K562 (cell line): Measurements from ENCODE around the gene AHNAK. TPM values are rescaled to one million over a fixed set of nuclear protein-coding genes. Genes with fewer than 3 reads are reported as not detected.
"Not testable (repeated sequence)": the region's sequence is repeated elsewhere in the genome, so short reads cannot be mapped to it uniquely, and the experiment has no call there.

Source experiments
- ATAC-seq: fragments of 200-7000 bp; cut with Tn5 transposase; 3 replicates; pipeline ENCODE4 v1.9.1; 2020; ENCODE audit warnings: moderate library complexity
- BruUV-seq: library from RNA; stranded (reverse); fragments of 400-500 nt; replicated peaks from 2 replicates; lab custom pipeline; 2021; lab: Mats Ljungman, UMichigan
- CTCF ChIA-PET: fragments of 300-600 bp; formaldehyde crosslinking; extraction: SDS; loops from one replicate; lab custom pipeline; 2021; ENCODE audit warnings: low intra/inter-chr PET ratio; lab: Yijun Ruan, JAX
- POLR2A ChIA-PET: fragments of 300-600, 350-650 bp; sonication (Branson Sonifier 250); formaldehyde crosslinking; extraction: SDS; loops from one replicate; lab custom pipeline; 2021; ENCODE audit warnings: antibody characterized with exemption, inconsistent platforms; lab: Yijun Ruan, JAX
- DNase-seq, 4 experiments: peaks; one replicate each; pipeline versions ENCODE4 v3.0.0 to v3.0.0-alpha.2; 2011 to 2018; ENCODE audit warnings: low spot score in 3 of 4, mixed read lengths in 3 of 4; ENCODE audit errors: extremely low read depth in 1 of 4
- FAIRE-seq: peaks from 2 replicates; lab custom pipeline; 2011; peaks lifted over from hg19 to GRCh38; lab: Jason Lieb, UNC
- H2AFZ ChIP-seq: 2 replicates; pipeline ENCODE4 v1.6.0; 2011; ENCODE audit warnings: low read depth, low read length, control low read depth, inconsistent platforms
- H3K27ac ChIP-seq: fragments of 200-600 bp; 3 replicates; pipeline ENCODE4 v1.8.0; 2011; ENCODE audit warnings: low read depth, mild to moderate bottlenecking, control low read depth, inconsistent platforms, low read length, moderate library complexity, mixed read lengths; ENCODE audit errors: extremely low read depth
- H3K27me3 ChIP-seq, 2 experiments: fragments of 300-600 bp in 1 of 2; 2 replicates in 1 of 2; 3 replicates in 1 of 2; pipeline versions ENCODE4 v1.6.0 to v1.8.0; 2011; ENCODE audit warnings: inconsistent platforms in 2 of 2, low read length in 2 of 2, mild to moderate bottlenecking in 1 of 2, mixed read lengths in 1 of 2, moderate library complexity in 1 of 2; ENCODE audit not compliant: control insufficient read depth in 2 of 2, insufficient read depth in 2 of 2
- H3K36me3 ChIP-seq: fragments of 300-600 bp; 3 replicates; pipeline ENCODE4 v1.8.0; 2011; ENCODE audit warnings: mild to moderate bottlenecking, low read length, inconsistent platforms; ENCODE audit not compliant: control insufficient read depth, insufficient read depth
- H3K4me1 ChIP-seq, 2 experiments: fragments of 200-600 bp in 1 of 2; replicated peaks in 1 of 2; 2 replicates in 1 of 2; 3 replicates in 1 of 2; pipeline versions ENCODE4 v1.5.1 to v1.8.0; 2011; ENCODE audit warnings: inconsistent platforms in 2 of 2, low read length in 2 of 2, mild to moderate bottlenecking in 1 of 2, mixed read lengths in 1 of 2, moderate library complexity in 1 of 2; ENCODE audit not compliant: control insufficient read depth in 2 of 2, insufficient read depth in 2 of 2
- H3K4me2 ChIP-seq: 2 replicates; pipeline ENCODE4 v1.6.1; 2011; ENCODE audit warnings: low read length, control low read depth, inconsistent platforms, mixed read lengths; ENCODE audit not compliant: insufficient read depth
- H3K4me3 ChIP-seq: fragments of 200-600 bp; sonication (generic), shearing (Covaris generic); 2 replicates; pipeline ENCODE4 v1.5.1; 2016; ENCODE audit warnings: control low read depth, inconsistent platforms
- H3K79me2 ChIP-seq: fragments of 200-600 bp; 3 replicates; pipeline ENCODE4 v1.8.0; 2011; ENCODE audit warnings: low read length, inconsistent platforms; ENCODE audit not compliant: control insufficient read depth, insufficient read depth
- H3K9ac ChIP-seq, 2 experiments: 2 replicates each; pipeline versions ENCODE4 v1.6.0 to v1.6.1; 2011; ENCODE audit warnings: low read depth in 2 of 2, low read length in 2 of 2, control low read depth in 1 of 2, inconsistent platforms in 1 of 2, mild to moderate bottlenecking in 1 of 2, mixed read lengths in 1 of 2; ENCODE audit not compliant: insufficient read depth in 1 of 2
- H3K9me1 ChIP-seq: one replicate; pipeline ENCODE4 v1.6.0; 2011; ENCODE audit warnings: inconsistent platforms, mild to moderate bottlenecking, low read length, moderate library complexity; ENCODE audit not compliant: control insufficient read depth, insufficient read depth
- H3K9me3 ChIP-seq: replicated peaks from 2 replicates; pipeline ENCODE4 v1.5.1; 2011; ENCODE audit warnings: low read depth, low read length, inconsistent platforms; ENCODE audit not compliant: control insufficient read depth, insufficient read depth
- H4K20me1 ChIP-seq: replicated peaks from 2 replicates; pipeline ENCODE4 v1.6.1; 2011; ENCODE audit warnings: low read length, inconsistent platforms, mixed read lengths; ENCODE audit not compliant: control insufficient read depth, insufficient read depth
- ESRRA ChIP-seq: fragments of 450-650 bp; IDR thresholded peaks from 2 replicates; pipeline ENCODE4 v1.6.1; 2014; ENCODE audit warnings: low read depth, mild to moderate bottlenecking, moderate library complexity, borderline replicate concordance
- NCOA4 ChIP-seq: fragments of 450-650 bp; IDR thresholded peaks from 2 replicates; pipeline ENCODE4 v1.6.1; 2018; ENCODE audit warnings: mild to moderate bottlenecking; ENCODE audit not compliant: partially characterized antibody
- NFIC ChIP-seq: fragments of 450-650 bp; IDR thresholded peaks from 2 replicates; pipeline ENCODE4 v1.6.1; 2017; ENCODE audit warnings: mild to moderate bottlenecking, inconsistent platforms
- ZNF121 ChIP-seq: sonication (generic); formaldehyde crosslinking; conservative IDR thresholded peaks from 2 replicates; pipeline ENCODE4 v1.8.0; 2022; ENCODE audit warnings: missing genetic modification reagents
- WGBS: fragments of 100-300 bp; shearing (Covaris generic); methylation state at CpG from one replicate; pipeline ENCODE4 v1.1.6; 2016; ENCODE audit warnings: low coverage, mixed read lengths; ENCODE audit not compliant: insufficient coverage; ENCODE audit errors: missing lambda C conversion rate; 5-methylcytosine and 5-hydroxymethylcytosine counted together
- in situ Hi-C: fragments of 300-500 bp; cut with MboI; formaldehyde crosslinking; loops from 4 replicates; pipeline ENCODE4 v1.15.0; 2018; ENCODE audit warnings: inconsistent platforms, mixed read lengths
- intact Hi-C: fragments of 100-400 bp; cut with micrococcal nuclease; formaldehyde crosslinking; loops from 2 replicates; pipeline ENCODE4 v1.14.2; 2022
- microRNA-seq: library from miRNA; unstranded; fragments of <30 nt; microRNA quantifications from one replicate; pipeline ENCODE4, GENCODE V29; 2018; ENCODE audit warnings: borderline microRNAs expressed
- polyA plus RNA-seq, 8 experiments: library from polyadenylated mRNA; depleted of rRNA in 4 of 8; stranded (reverse) in 5 of 8; unstranded in 3 of 8; fragments of >200 nt; fragmentation: Nextera tagmentation in 2 of 8; fragmentation: Illumina TruSeq in 1 of 8; extraction: Ambion mirVana in 2 of 8; extraction: Trizol in 1 of 8; gene quantifications; 2 replicates each; pipeline versions ENCODE4 v1.2.1 to v1.2.3, GENCODE V29; 2011 to 2014; ENCODE audit warnings: inconsistent platforms in 1 of 8, missing spikeins in 1 of 8
- small RNA-seq: library from RNA; depleted of rRNA; stranded (forward); fragments of <200 nt; gene quantifications from one replicate; pipeline ENCODE3, GENCODE V24; 2014
- total RNA-seq, 7 experiments: library from RNA; depleted of rRNA in 6 of 7; stranded (reverse); fragments of >200 nt in 6 of 7; fragmentation: Illumina TruSeq in 2 of 7; extraction: Trizol in 2 of 7; gene quantifications; 2 replicates each; pipeline versions ENCODE4 v1.2.1 to v1.2.3, GENCODE V29; 2011 to 2021; ENCODE audit warnings: low replicate concordance in 1 of 7

Gene AHNAK
- total and polyA plus RNA-seq, 9 of the 15 experiments (the other 6 are each of a cell fraction or from before 2014, with no cell fraction given), result 1.5 to 89.7 (median 45.0) TPM

- H3K9me3 ChIP-seq, H3K9me1 ChIP-seq, intact Hi-C loops, DNase-seq, H3K79me2 ChIP-seq, H3K27me3 ChIP-seq, H3K9ac ChIP-seq, CTCF ChIA-PET, ATAC-seq, H2AFZ ChIP-seq, H3K36me3 ChIP-seq, H4K20me1 ChIP-seq, BruUV-seq, H3K4me2 ChIP-seq, FAIRE-seq, H3K27ac ChIP-seq, H3K4me3 ChIP-seq: not testable (repeated sequence)
- POLR2A ChIA-PET, result interaction anchor here (1.2 kb wide), 1 partner anchor 167 kb away, joined by 5 read pairs; no protein-coding TSS in a partner anchor
- 55% methylated on average over 3 of the region's 3 CpGs for WGBS
- peaks cover 4 to 11% of the 10 kb centered on the region in 2 experiments; a peak in 3 of 5 replicates for H3K4me1 ChIP-seq
- peak; percentile 59; the same call in 1 of the 2 replicates for TF ChIP-seq ESRRA
- in situ Hi-C loops, result loop anchor here (25.0 kb wide), 2 partner anchors 476 to 626 kb away; partner anchors contain the start of gene SLC22A8
Measured at GRCh38 chr11:62386083-62386482, 160.5 kb downstream of the AHNAK start.

GRCh38 chr11:62383822-62384221 lies 162.8 kb downstream of the AHNAK start:
- TF ChIP-seq NFIC (peak; percentile 61), NCOA4 (no peak), ZNF121 (CRISPR knock-in tag) (0 out of 2 replicates have a peak, but pooled peaks have one; percentile 4)
- no peaks in the 10 kb centered on the region for H3K9me1 ChIP-seq
- H4K20me1 ChIP-seq, result no peaks in the 10 kb centered on the region
- FAIRE-seq, result no peak
- no peak overlapping the region for H2AFZ ChIP-seq
- no peak overlapping the region for H3K9ac ChIP-seq
- no peak overlapping the region for H3K27ac ChIP-seq
- no peaks in the 10 kb centered on the region for H3K9me3 ChIP-seq
- ATAC-seq, result no peak
- in situ Hi-C loops, result loop anchor here (25.0 kb wide), 2 partner anchors 478 to 628 kb away; partner anchors contain the start of gene SLC22A8
- no peaks in the 10 kb centered on the region for H3K36me3 ChIP-seq
- no peaks in the 10 kb centered on the region for H3K27me3 ChIP-seq
- H3K4me3 ChIP-seq, result no peak overlapping the region
- peaks cover 4 to 7% of the 10 kb centered on the region in 2 experiments; a peak in 3 of 5 replicates for H3K4me1 ChIP-seq
- BruUV-seq, result no TSS peak
- no peaks in the 10 kb centered on the region for H3K79me2 ChIP-seq
- no peak overlapping the region for H3K4me2 ChIP-seq
- no peak for DNase-seq
- ChIA-PET POLR2A (interaction anchor here (0.6 to 1.4 kb wide), 3 partner anchors 11 to 218 kb away, joined by 3 read pairs; partner anchors contain the start of gene MTA2), CTCF (interaction anchor here (1.0 kb wide), 1 partner anchor 11 kb away, joined by 3 read pairs; no protein-coding TSS in a partner anchor)
- intact Hi-C loops, result loop anchor here (5.0 kb wide), 2 partner anchors 298 to 638 kb away; no protein-coding TSS in a partner anchor
- WGBS, result 84% methylated on average over 6 of the region's 6 CpGs

Small RNA genes within 50 kb of the gene (microRNA-seq; reads per million reads assigned to microRNA genes)
- not detected for gene MIR6747

Small RNA genes within 50 kb of the gene (small RNA-seq; reads per million reads assigned to genes)
- gene EEF1G, result not detected
- gene MIR6747, result 0.51 reads per million, percentile 24 among the genes with 10 or more reads in this experiment

Other genes with a start within 250 kb of the AHNAK start
Only the 7 nearest of the 26 such genes appear.
- 2,058 and 2,269 TPM in 2 replicates for gene EEF1G, start 27.1 kb upstream of the AHNAK start, total RNA-seq (2014; rRNA removed)
- 1,872 and 2,117 TPM in 2 replicates for gene EEF1G, start 27.1 kb upstream of the AHNAK start, total RNA-seq (2014; rRNA removed; fragmentation: Illumina TruSeq; extraction: Trizol)
- gene EEF1G, start 27.1 kb upstream of the AHNAK start, total RNA-seq (2015; rRNA removed; fragmentation: Illumina TruSeq; extraction: Trizol), result 2,017 and 2,035 TPM in 2 replicates
- gene EEF1G, start 27.1 kb upstream of the AHNAK start, total RNA-seq (2021), result 1,822 and 1,912 TPM in 2 replicates
- gene EEF1G, start 27.1 kb upstream of the AHNAK start, polyA plus RNA-seq (2011; rRNA removed), result 2,098 and 2,266 TPM in 2 replicates
- 1,982 and 2,349 TPM in 2 replicates for gene EEF1G, start 27.1 kb upstream of the AHNAK start, polyA plus RNA-seq (2014; fragmentation: Illumina TruSeq; extraction: Trizol)
- 1,000 to 10,000 TPM in 1 of 2 experiments, 100 to 1,000 TPM in 1; 985 to 1,460 TPM for gene EEF1G, start 27.1 kb upstream of the AHNAK start, polyA plus RNA-seq (2014; fragmentation: Nextera tagmentation; extraction: Ambion mirVana)
- gene EEF1G, start 27.1 kb upstream of the AHNAK start, polyA plus RNA-seq (2014; rRNA removed), result 1,633 and 1,674 TPM in 2 replicates
- gene TUT1, start 44.7 kb upstream of the AHNAK start, total RNA-seq (2014; rRNA removed), result 18.5 and 20.9 TPM in 2 replicates
- gene TUT1, start 44.7 kb upstream of the AHNAK start, total RNA-seq (2014; rRNA removed; fragmentation: Illumina TruSeq; extraction: Trizol), result 7.2 and 9.6 TPM in 2 replicates
- 11.5 and 12.4 TPM in 2 replicates for gene TUT1, start 44.7 kb upstream of the AHNAK start, total RNA-seq (2015; rRNA removed; fragmentation: Illumina TruSeq; extraction: Trizol)
- 38.9 and 44.3 TPM in 2 replicates for gene TUT1, start 44.7 kb upstream of the AHNAK start, total RNA-seq (2021)
- gene TUT1, start 44.7 kb upstream of the AHNAK start, polyA plus RNA-seq (2011; rRNA removed), result 15.7 and 31.2 TPM in 2 replicates
- gene TUT1, start 44.7 kb upstream of the AHNAK start, polyA plus RNA-seq (2014; fragmentation: Illumina TruSeq; extraction: Trizol), result 22.8 and 26.7 TPM in 2 replicates
- 1 to 10 TPM in 1 of 2 experiments, under 1 TPM in 1; 0.66 to 1.5 TPM for gene TUT1, start 44.7 kb upstream of the AHNAK start, polyA plus RNA-seq (2014; fragmentation: Nextera tagmentation; extraction: Ambion mirVana)
- gene TUT1, start 44.7 kb upstream of the AHNAK start, polyA plus RNA-seq (2014; rRNA removed), result 24.3 and 28.2 TPM in 2 replicates
- gene MTA2, start 55.1 kb upstream of the AHNAK start, total RNA-seq (2014; rRNA removed), result 185 and 203 TPM in 2 replicates
- 161 and 172 TPM in 2 replicates for gene MTA2, start 55.1 kb upstream of the AHNAK start, total RNA-seq (2014; rRNA removed; fragmentation: Illumina TruSeq; extraction: Trizol)
- gene MTA2, start 55.1 kb upstream of the AHNAK start, total RNA-seq (2015; rRNA removed; fragmentation: Illumina TruSeq; extraction: Trizol), result 195 and 217 TPM in 2 replicates
- gene MTA2, start 55.1 kb upstream of the AHNAK start, total RNA-seq (2021), result 176 and 203 TPM in 2 replicates
- gene MTA2, start 55.1 kb upstream of the AHNAK start, polyA plus RNA-seq (2011; rRNA removed), result 36.0 and 48.6 TPM in 2 replicates
- 190 and 220 TPM in 2 replicates for gene MTA2, start 55.1 kb upstream of the AHNAK start, polyA plus RNA-seq (2014; fragmentation: Illumina TruSeq; extraction: Trizol)
- gene MTA2, start 55.1 kb upstream of the AHNAK start, polyA plus RNA-seq (2014; fragmentation: Nextera tagmentation; extraction: Ambion mirVana), result 1 to 10 TPM; 6.2 to 9.9 TPM
- 121 and 125 TPM in 2 replicates for gene MTA2, start 55.1 kb upstream of the AHNAK start, polyA plus RNA-seq (2014; rRNA removed)
- gene EML3, start 66.0 kb upstream of the AHNAK start, total RNA-seq (2014; rRNA removed), result 26.4 and 31.7 TPM in 2 replicates
- 12.6 and 16.7 TPM in 2 replicates for gene EML3, start 66.0 kb upstream of the AHNAK start, total RNA-seq (2014; rRNA removed; fragmentation: Illumina TruSeq; extraction: Trizol)
- 20.7 and 22.1 TPM in 2 replicates for gene EML3, start 66.0 kb upstream of the AHNAK start, total RNA-seq (2015; rRNA removed; fragmentation: Illumina TruSeq; extraction: Trizol)
- 77.3 and 90.5 TPM in 2 replicates for gene EML3, start 66.0 kb upstream of the AHNAK start, total RNA-seq (2021)
- gene EML3, start 66.0 kb upstream of the AHNAK start, polyA plus RNA-seq (2011; rRNA removed), result 36.8 and 50.2 TPM in 2 replicates
- gene EML3, start 66.0 kb upstream of the AHNAK start, polyA plus RNA-seq (2014; fragmentation: Illumina TruSeq; extraction: Trizol), result 27.9 and 31.2 TPM in 2 replicates
- under 1 TPM; 0.32 to 0.59 TPM for gene EML3, start 66.0 kb upstream of the AHNAK start, polyA plus RNA-seq (2014; fragmentation: Nextera tagmentation; extraction: Ambion mirVana)
- 49.5 and 64.2 TPM in 2 replicates for gene EML3, start 66.0 kb upstream of the AHNAK start, polyA plus RNA-seq (2014; rRNA removed)
- 3.9 and 4.3 TPM in 2 replicates for gene ROM1, start 66.5 kb upstream of the AHNAK start, total RNA-seq (2014; rRNA removed)
- 2.2 and 2.9 TPM in 2 replicates for gene ROM1, start 66.5 kb upstream of the AHNAK start, total RNA-seq (2014; rRNA removed; fragmentation: Illumina TruSeq; extraction: Trizol)
- 3.3 TPM in 2 replicates for gene ROM1, start 66.5 kb upstream of the AHNAK start, total RNA-seq (2015; rRNA removed; fragmentation: Illumina TruSeq; extraction: Trizol)
- 2.6 and 3.3 TPM in 2 replicates for gene ROM1, start 66.5 kb upstream of the AHNAK start, total RNA-seq (2021)
- gene ROM1, start 66.5 kb upstream of the AHNAK start, polyA plus RNA-seq (2011; rRNA removed), result 1.7 TPM in 2 replicates
- 4.0 and 4.9 TPM in 2 replicates for gene ROM1, start 66.5 kb upstream of the AHNAK start, polyA plus RNA-seq (2014; fragmentation: Illumina TruSeq; extraction: Trizol)
- 1 to 10 TPM in 1 of 2 experiments, under 1 TPM in 1; 0.75 to 1.4 TPM for gene ROM1, start 66.5 kb upstream of the AHNAK start, polyA plus RNA-seq (2014; fragmentation: Nextera tagmentation; extraction: Ambion mirVana)
- gene ROM1, start 66.5 kb upstream of the AHNAK start, polyA plus RNA-seq (2014; rRNA removed), result 3.8 and 3.9 TPM in 2 replicates
- gene B3GAT3, start 75.2 kb upstream of the AHNAK start, total RNA-seq (2014; rRNA removed), result 48.2 and 70.7 TPM in 2 replicates
- gene B3GAT3, start 75.2 kb upstream of the AHNAK start, total RNA-seq (2014; rRNA removed; fragmentation: Illumina TruSeq; extraction: Trizol), result 5.6 and 8.0 TPM in 2 replicates
- gene B3GAT3, start 75.2 kb upstream of the AHNAK start, total RNA-seq (2015; rRNA removed; fragmentation: Illumina TruSeq; extraction: Trizol), result 29.9 and 31.0 TPM in 2 replicates
- gene B3GAT3, start 75.2 kb upstream of the AHNAK start, total RNA-seq (2021), result 58.5 and 58.7 TPM in 2 replicates
- 21.4 and 35.5 TPM in 2 replicates for gene B3GAT3, start 75.2 kb upstream of the AHNAK start, polyA plus RNA-seq (2011; rRNA removed)
- gene B3GAT3, start 75.2 kb upstream of the AHNAK start, polyA plus RNA-seq (2014; fragmentation: Illumina TruSeq; extraction: Trizol), result 16.3 and 43.0 TPM in 2 replicates
- 1 to 10 TPM in 1 of 2 experiments, under 1 TPM in 1; 0.30 to 3.3 TPM for gene B3GAT3, start 75.2 kb upstream of the AHNAK start, polyA plus RNA-seq (2014; fragmentation: Nextera tagmentation; extraction: Ambion mirVana)
- 64.0 and 83.7 TPM in 2 replicates for gene B3GAT3, start 75.2 kb upstream of the AHNAK start, polyA plus RNA-seq (2014; rRNA removed)
- gene GANAB, start 99.8 kb upstream of the AHNAK start, total RNA-seq (2014; rRNA removed), result 118 and 159 TPM in 2 replicates
- gene GANAB, start 99.8 kb upstream of the AHNAK start, total RNA-seq (2014; rRNA removed; fragmentation: Illumina TruSeq; extraction: Trizol), result 131 and 137 TPM in 2 replicates
- gene GANAB, start 99.8 kb upstream of the AHNAK start, total RNA-seq (2015; rRNA removed; fragmentation: Illumina TruSeq; extraction: Trizol), result 161 and 167 TPM in 2 replicates
- gene GANAB, start 99.8 kb upstream of the AHNAK start, total RNA-seq (2021), result 276 and 282 TPM in 2 replicates
- gene GANAB, start 99.8 kb upstream of the AHNAK start, polyA plus RNA-seq (2011; rRNA removed), result 265 and 313 TPM in 2 replicates
- gene GANAB, start 99.8 kb upstream of the AHNAK start, polyA plus RNA-seq (2014; fragmentation: Illumina TruSeq; extraction: Trizol), result 275 and 284 TPM in 2 replicates
- gene GANAB, start 99.8 kb upstream of the AHNAK start, polyA plus RNA-seq (2014; fragmentation: Nextera tagmentation; extraction: Ambion mirVana), result 10 to 100 TPM in 1 of 2 experiments, 1 to 10 TPM in 1; 6.5 to 17.9 TPM
- 165 and 195 TPM in 2 replicates for gene GANAB, start 99.8 kb upstream of the AHNAK start, polyA plus RNA-seq (2014; rRNA removed)